GM12875 (cell line): ENCODE measurements around the gene MORN3.
"Not testable (repeated sequence)": the region's sequence is repeated elsewhere in the genome, so short reads cannot be mapped to it uniquely, and the experiment has no call there.

ENCODE experiments used
- H3K4me3 ChIP-seq: one replicate; pipeline ENCODE4 v1.5.1; 2011; ENCODE audit warnings: low read depth, low read length, control low read depth
- CTCF ChIP-seq: IDR thresholded peaks from 2 replicates; pipeline ENCODE4 v1.5.1; 2011; ENCODE audit warnings: low read depth, mild to moderate bottlenecking, control low read depth, inconsistent platforms, low read length, moderate library complexity, borderline replicate concordance; ENCODE audit not compliant: insufficient read depth

The MORN3 gene

GRCh38 chr12:121702944-121703343, 33.5 kb upstream of the MORN3 start:
- no peak for TF ChIP-seq CTCF

GRCh38 chr12:121701667-121702277, 32.3 kb upstream of the MORN3 start:
- no peak overlapping the region for H3K4me3 ChIP-seq
- TF ChIP-seq CTCF: no peak

More at GRCh38 chr12:121702944-121703343, 33.5 kb upstream of the MORN3 start:
- H3K4me3 ChIP-seq: no peak overlapping the region

GRCh38 chr12:121697861-121698260, 28.4 kb upstream of the MORN3 start:
- not testable (repeated sequence) for H3K4me3 ChIP-seq

- no peak for TF ChIP-seq CTCF
- H3K4me3 ChIP-seq: no peak overlapping the region
Measured at GRCh38 chr12:121697093-121697698, 27.7 kb upstream of the MORN3 start.

- no peak for TF ChIP-seq CTCF
Measured at GRCh38 chr12:121693155-121693687, 23.8 kb upstream of the MORN3 start.

GRCh38 chr12:121692744-121693143, 23.3 kb upstream of the MORN3 start:
- not testable (repeated sequence) for H3K4me3 ChIP-seq

More at GRCh38 chr12:121693155-121693687, 23.8 kb upstream of the MORN3 start:
- H3K4me3 ChIP-seq: no peak overlapping the region

- TF ChIP-seq CTCF: no peak
- no peak overlapping the region for H3K4me3 ChIP-seq
Measured at GRCh38 chr12:121689430-121689829, 20.0 kb upstream of the MORN3 start.

GRCh38 chr12:121688966-121689365, 19.5 kb upstream of the MORN3 start:
- TF ChIP-seq CTCF: no peak
- H3K4me3 ChIP-seq: no peak overlapping the region

- not testable (repeated sequence) for H3K4me3 ChIP-seq
Measured at GRCh38 chr12:121679661-121680197, 10.3 kb upstream of the MORN3 start.
